HEK293 (cell line): ENCODE measurements around the gene ACADSB.

ENCODE experiments used
- CTCF ChIA-PET: fragments of 350-600 bp; formaldehyde crosslinking; extraction: SDS; loops from one replicate; lab custom pipeline; 2021; ENCODE audit warnings: antibody characterized with exemption; lab: Yijun Ruan, JAX
- POLR2A ChIA-PET: fragments of 300-600 bp; formaldehyde crosslinking; extraction: SDS; loops from one replicate; lab custom pipeline; 2020; ENCODE audit warnings: antibody characterized with exemption, inconsistent platforms; lab: Yijun Ruan, JAX
- H3K27ac ChIP-seq: fragments of 200-500 bp; sonication (Bioruptor generic); 2 replicates; pipeline ENCODE4 v1.5.1; 2014; ENCODE audit warnings: low read depth, low read length, control low read depth, inconsistent platforms; ENCODE audit errors: extremely low read depth
- H3K36me3 ChIP-seq, 2 experiments: fragments of 200-500 bp in 1 of 2; sonication (Bioruptor generic) in 1 of 2; 1 replicate in 1 of 2; 2 replicates in 1 of 2; pipeline ENCODE4 v1.5.1; 2014 to 2017; ENCODE audit warnings: inconsistent platforms in 2 of 2, low read length in 2 of 2; ENCODE audit not compliant: control insufficient read depth in 2 of 2, insufficient read depth in 1 of 2
- H3K4me1 ChIP-seq: fragments of 200-500 bp; sonication (Bioruptor generic); 2 replicates; pipeline ENCODE4 v1.5.1; 2014; ENCODE audit warnings: mild to moderate bottlenecking, low read length, inconsistent platforms; ENCODE audit not compliant: control insufficient read depth, insufficient read depth
- H3K4me3 ChIP-seq: 2 replicates; pipeline ENCODE4 v1.5.1; 2011; ENCODE audit warnings: low read depth, mild to moderate bottlenecking, control low read depth, low read length, moderate library complexity
- H3K9me3 ChIP-seq: fragments of 200-500 bp; sonication (Bioruptor generic); 2 replicates; pipeline ENCODE4 v1.5.1; 2014; ENCODE audit warnings: low read depth, low read length, inconsistent platforms; ENCODE audit not compliant: control insufficient read depth, insufficient read depth
- CTCF ChIP-seq: fragments of 450-650 bp; formaldehyde crosslinking; IDR thresholded peaks from 2 replicates; pipeline ENCODE4 v1.5.1; 2016; ENCODE audit warnings: missing biosample characterization, missing genetic modification characterization
- GLI2 ChIP-seq: fragments of 450-650 bp; formaldehyde crosslinking; IDR thresholded peaks from 2 replicates; pipeline ENCODE4; 2017; ENCODE audit warnings: missing biosample characterization, missing genetic modification characterization, low read depth, borderline replicate concordance
- MZF1 ChIP-seq: fragments of 450-650 bp; formaldehyde crosslinking; IDR thresholded peaks from 2 replicates; pipeline ENCODE4 v1.5.1; 2017; ENCODE audit warnings: missing biosample characterization, missing genetic modification characterization, borderline replicate concordance
- REST ChIP-seq: fragments of 450-650 bp; formaldehyde crosslinking; IDR thresholded peaks from 2 replicates; pipeline ENCODE4 v1.5.1; 2016; ENCODE audit warnings: missing biosample characterization, missing genetic modification characterization
- SP3 ChIP-seq: fragments of 450-650 bp; formaldehyde crosslinking; IDR thresholded peaks from 2 replicates; pipeline ENCODE4 v1.5.1; 2016; ENCODE audit warnings: missing biosample characterization, missing genetic modification characterization
- YY2 ChIP-seq: fragments of 450-650 bp; formaldehyde crosslinking; IDR thresholded peaks from 2 replicates; pipeline ENCODE4 v1.5.1; 2016; ENCODE audit warnings: missing biosample characterization, missing genetic modification characterization
- ZBTB26 ChIP-seq: fragments of 450-650 bp; formaldehyde crosslinking; optimal IDR thresholded peaks from 2 replicates; pipeline ENCODE3; 2016; ENCODE audit warnings: missing biosample characterization, mild to moderate bottlenecking, missing genetic modification characterization
- ZBTB44 ChIP-seq: fragments of 450-650 bp; IDR thresholded peaks from 2 replicates; pipeline ENCODE4 v1.5.1; 2018; ENCODE audit warnings: missing biosample characterization, mild to moderate bottlenecking, missing genetic modification characterization
- ZNF133 ChIP-seq: fragments of 450-650 bp; formaldehyde crosslinking; IDR thresholded peaks from 2 replicates; pipeline ENCODE4 v1.5.1; 2016; ENCODE audit warnings: missing biosample characterization, missing genetic modification characterization
- ZNF174 ChIP-seq: fragments of 450-650 bp; formaldehyde crosslinking; IDR thresholded peaks from 2 replicates; pipeline ENCODE4 v1.5.0; 2017; ENCODE audit warnings: missing biosample characterization, mild to moderate bottlenecking, missing genetic modification characterization
- ZNF248 ChIP-seq: fragments of 450-650 bp; formaldehyde crosslinking; IDR thresholded peaks from 2 replicates; pipeline ENCODE4 v1.5.1; 2017; ENCODE audit warnings: missing biosample characterization, missing genetic modification characterization
- ZNF280C ChIP-seq: fragments of 450-650 bp; formaldehyde crosslinking; IDR thresholded peaks from 2 replicates; pipeline ENCODE4 v1.5.1; 2016; ENCODE audit warnings: missing biosample characterization, missing genetic modification characterization
- ZNF311 ChIP-seq: fragments of 450-650 bp; formaldehyde crosslinking; IDR thresholded peaks from 2 replicates; pipeline ENCODE4 v1.5.1; 2017; ENCODE audit warnings: missing biosample characterization, missing genetic modification characterization, borderline replicate concordance
- ZNF555 ChIP-seq: fragments of 450-650 bp; formaldehyde crosslinking; conservative IDR thresholded peaks from 2 replicates; pipeline ENCODE4 v1.5.1; 2017; ENCODE audit warnings: missing biosample characterization, mild to moderate bottlenecking, missing genetic modification characterization, inconsistent platforms
- ZNF596 ChIP-seq: fragments of 450-650 bp; IDR thresholded peaks from 2 replicates; pipeline ENCODE4 v1.5.0; 2018; ENCODE audit warnings: missing biosample characterization, mild to moderate bottlenecking, missing genetic modification characterization, moderate library complexity
- ZNF639 ChIP-seq: fragments of 450-650 bp; formaldehyde crosslinking; IDR thresholded peaks from 2 replicates; pipeline ENCODE4 v1.5.1; 2016; ENCODE audit warnings: missing biosample characterization, missing genetic modification characterization
- ZNF677 ChIP-seq: fragments of 450-650 bp; IDR thresholded peaks from 2 replicates; pipeline ENCODE4 v1.5.0; 2018; ENCODE audit warnings: missing biosample characterization, mild to moderate bottlenecking, missing genetic modification characterization, moderate library complexity
- ZNF76 ChIP-seq: fragments of 450-650 bp; formaldehyde crosslinking; IDR thresholded peaks from 2 replicates; pipeline ENCODE4; 2016; ENCODE audit warnings: low read depth, missing biosample characterization, missing genetic modification characterization, borderline replicate concordance
- ZNF768 ChIP-seq: fragments of 450-650 bp; formaldehyde crosslinking; IDR thresholded peaks from 2 replicates; pipeline ENCODE4 v1.5.1; 2018; ENCODE audit warnings: missing biosample characterization, mild to moderate bottlenecking, missing genetic modification characterization
- ZNF837 ChIP-seq: fragments of 450-650 bp; formaldehyde crosslinking; IDR thresholded peaks from 2 replicates; pipeline ENCODE4 v1.5.1; 2016; ENCODE audit warnings: missing biosample characterization, missing genetic modification characterization

ACADSB gene

GRCh38 chr10:122981066-122981464 lies 27.7 kb upstream of the ACADSB start:
- peak; percentile 47; the same call in 1 of the 2 replicates for TF ChIP-seq CTCF (tag by site-specific recombination)
- no peak for TF ChIP-seq ZNF133 (tag by site-specific recombination)
- no peak for TF ChIP-seq ZNF76 (tag by site-specific recombination)
- Histone ChIP-seq H3K4me3 (peak overlapping the region; percentile 70), H3K36me3 (peaks cover 4 to 20% of the 10 kb centered on the region in 2 experiments; a peak in 2 of 3 replicates), H3K4me1 (no peaks in the 10 kb centered on the region; the same call in 1 of the 2 replicates), H3K9me3 (no peaks in the 10 kb centered on the region), H3K27ac (no peak overlapping the region)
- CTCF ChIA-PET = interaction anchor here (0.6 to 2.1 kb wide), 7 partner anchors 9 to 31 kb away, joined by 3 to 14 read pairs (median 3); partner anchors contain the start of gene IKZF5
- POLR2A ChIA-PET = interaction anchor here (0.7 to 1.7 kb wide), 6 partner anchors 9 to 96 kb away, joined by 3 to 9 read pairs (median 3); partner anchors contain the start of genes ACADSB, C10orf88 and IKZF5

- Histone ChIP-seq H3K36me3 (peaks cover 4 to 35% of the 10 kb centered on the region in 2 experiments), H3K4me3 (no peak overlapping the region), H3K9me3 (no peaks in the 10 kb centered on the region), H3K4me1 (no peaks in the 10 kb centered on the region; the same call in 1 of the 2 replicates), H3K27ac (no peak overlapping the region)
- ChIA-PET CTCF (interaction anchor here (0.7 to 1.8 kb wide), 4 partner anchors 11 to 289 kb away, joined by 3 to 6 read pairs (median 5); no protein-coding TSS in a partner anchor), POLR2A (no interaction called here)
- TF ChIP-seq ZNF248 (tag by site-specific recombination) = no peak
- no peak for TF ChIP-seq YY2 (tag by site-specific recombination)
- no peak for TF ChIP-seq ZNF677
- no peak for TF ChIP-seq ZNF837
- no peak for TF ChIP-seq ZNF280C (tag by site-specific recombination)
- TF ChIP-seq ZBTB26 (tag by site-specific recombination) = no peak
- no peak for TF ChIP-seq ZBTB44 (tag by site-specific recombination)
- no peak for TF ChIP-seq MZF1
- no peak for TF ChIP-seq ZNF596 (tag by site-specific recombination)
- no peak for TF ChIP-seq ZNF639 (tag by site-specific recombination)
- TF ChIP-seq ZNF555 (tag by site-specific recombination) = no peak
- no peak for TF ChIP-seq ZNF174 (tag by site-specific recombination)
- TF ChIP-seq REST (tag by site-specific recombination) = no peak
- TF ChIP-seq SP3 (tag by site-specific recombination) = no peak
- no peak for TF ChIP-seq ZNF768 (tag by site-specific recombination)
- no peak for TF ChIP-seq ZNF311 (tag by site-specific recombination)
- no peak for TF ChIP-seq GLI2 (tag by site-specific recombination)
Measured at GRCh38 chr10:122983898-122984297, 24.9 kb upstream of the ACADSB start.
